ENCODE results near the gene SECTM1.
A peak's percentile ranks its signal among the peaks of the same experiment; 100 is the strongest.

Gene SECTM1

DNA sequence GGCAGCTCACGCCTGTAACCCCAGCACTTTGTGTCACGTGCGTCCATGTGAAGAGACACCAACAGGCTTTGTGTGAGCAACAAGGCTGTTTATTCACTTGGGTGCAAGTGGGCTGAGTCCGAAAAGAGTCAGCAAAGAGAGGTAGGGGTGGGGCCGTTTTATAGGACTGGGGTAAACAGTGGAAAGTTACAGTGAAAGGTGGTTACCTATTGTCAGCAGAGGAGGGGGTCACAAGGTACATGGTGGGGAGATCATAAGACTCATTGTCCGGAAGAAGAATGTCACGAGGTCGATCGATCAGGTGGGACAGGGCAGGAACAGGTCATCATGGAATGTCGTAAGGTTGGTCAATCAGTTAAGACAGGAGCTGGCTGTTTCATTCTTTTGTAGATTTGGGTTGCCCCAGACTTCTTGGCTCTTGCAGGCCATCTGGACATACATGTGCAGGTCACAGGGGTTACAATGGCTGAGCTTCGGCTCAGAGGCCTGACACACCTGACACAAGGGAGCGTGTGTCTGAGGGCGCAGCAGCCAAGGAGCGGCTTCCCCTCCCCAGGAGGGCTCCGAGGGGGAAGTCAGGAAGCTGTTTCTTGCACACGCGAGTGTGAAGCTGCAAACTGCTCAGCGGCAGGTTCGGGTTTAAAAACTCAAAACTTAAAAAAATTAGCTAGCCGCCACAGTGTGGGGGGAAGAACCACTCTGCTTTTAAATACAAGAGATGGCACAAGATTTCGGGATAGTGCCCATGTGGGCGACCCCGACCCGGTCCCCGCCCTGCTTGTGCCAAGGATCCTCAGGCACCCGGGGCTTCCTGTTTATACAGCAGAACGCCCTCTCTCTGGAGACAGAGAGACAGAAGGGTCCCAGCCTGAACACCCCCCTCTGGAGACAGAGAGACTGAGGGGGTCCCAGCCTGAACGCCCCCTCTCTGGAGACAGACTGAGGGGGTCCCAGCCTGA is 13.1 kb upstream of the SECTM1 start:
- DNase-seq: no peak

DNA sequence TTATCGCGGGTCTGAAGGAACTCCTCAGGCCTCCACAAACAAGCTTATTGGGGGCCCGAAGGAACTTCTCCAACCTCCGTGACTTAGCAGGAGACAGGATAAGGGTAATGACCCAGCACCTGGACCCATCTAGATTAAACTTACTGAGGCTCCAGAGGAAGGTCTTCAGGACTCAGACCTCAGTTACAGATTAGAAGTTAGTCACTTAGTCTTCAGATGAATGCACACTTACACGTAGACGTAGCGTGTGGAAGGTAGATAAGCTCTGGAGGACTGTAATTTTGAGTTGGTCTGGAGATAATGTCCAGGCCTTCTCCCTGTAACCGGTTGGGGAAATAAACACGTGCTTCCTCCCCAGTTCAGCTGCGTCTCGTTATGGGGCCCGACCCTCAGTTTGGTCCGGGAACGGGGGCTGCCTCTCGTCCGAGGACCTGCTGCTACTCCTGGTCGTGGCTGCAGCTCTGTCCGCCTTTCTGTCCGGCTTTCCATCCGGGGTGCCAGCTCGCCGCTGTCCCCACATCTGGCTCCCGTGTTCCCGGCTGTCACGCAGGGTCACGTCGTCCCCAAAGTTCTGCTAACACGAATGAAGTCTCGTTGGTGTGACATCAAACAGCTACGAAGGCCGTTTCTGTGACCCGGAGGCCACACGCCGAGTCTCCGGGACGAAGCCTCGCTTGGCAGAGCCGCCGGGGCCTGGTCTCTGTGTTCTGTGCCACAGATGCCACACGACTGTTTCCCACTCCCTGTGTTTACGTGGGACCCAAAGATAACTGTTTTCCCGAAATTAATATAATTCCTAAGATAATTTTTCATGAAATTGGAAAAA is 11.8 kb upstream of the SECTM1 start:
- DNase-seq: no peak

DNA sequence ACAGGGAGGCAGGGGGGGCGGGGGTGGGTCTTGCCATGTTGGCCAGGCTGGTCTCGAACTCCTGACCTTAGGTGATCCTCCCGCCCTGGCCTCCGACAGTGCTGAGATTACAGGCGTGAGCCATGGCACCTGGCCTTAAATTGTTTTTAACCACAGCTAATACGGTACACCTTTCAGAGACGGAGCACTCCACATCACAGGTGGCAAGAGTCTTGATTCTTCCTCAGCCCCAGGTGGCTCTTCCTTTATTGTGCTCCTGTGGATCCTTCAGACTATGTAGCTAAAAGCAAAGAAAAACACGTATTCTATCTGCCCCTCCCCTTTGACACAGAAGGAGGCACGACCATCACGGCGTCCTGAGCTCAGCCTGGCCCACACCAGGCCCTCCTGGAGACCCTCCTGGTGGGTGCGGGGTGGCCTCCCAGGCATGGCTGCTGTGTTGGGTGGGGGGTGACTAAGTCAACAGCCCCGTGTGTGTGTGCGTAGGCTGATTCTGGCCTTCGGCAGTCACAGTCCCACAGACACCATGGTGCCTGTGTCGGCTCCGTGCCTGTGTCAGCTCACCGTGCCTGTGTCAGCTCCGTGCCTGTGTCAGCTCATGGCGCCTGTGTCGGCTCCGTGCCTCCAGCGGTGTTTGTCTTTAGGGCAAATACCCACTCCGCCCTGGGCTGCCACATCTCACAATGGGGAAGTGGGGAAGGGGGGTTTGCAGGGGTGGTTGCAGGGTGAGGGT is 10.8 kb upstream of the SECTM1 start:
- no peak for DNase-seq

DNA sequence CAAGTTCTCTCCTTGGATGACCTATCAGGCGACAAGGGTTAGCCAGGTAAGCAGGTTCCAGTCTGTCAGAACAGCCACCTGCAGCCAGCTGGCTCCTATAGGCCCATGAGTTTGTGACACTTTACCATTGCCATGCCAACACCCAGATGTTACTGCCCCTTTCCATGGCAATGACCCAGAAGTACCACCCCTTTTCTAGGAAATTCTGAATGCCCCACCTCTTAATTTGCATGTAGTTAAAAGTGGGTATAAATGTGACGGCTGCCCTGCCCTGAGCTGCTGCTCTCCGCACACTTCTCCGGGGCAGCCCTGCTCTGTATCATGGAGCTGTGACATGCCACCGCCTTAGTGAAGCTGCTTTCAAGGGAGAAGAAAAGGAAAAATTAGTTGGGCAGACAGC is 10.0 kb upstream of the SECTM1 start:
- no peak for DNase-seq

DNA sequence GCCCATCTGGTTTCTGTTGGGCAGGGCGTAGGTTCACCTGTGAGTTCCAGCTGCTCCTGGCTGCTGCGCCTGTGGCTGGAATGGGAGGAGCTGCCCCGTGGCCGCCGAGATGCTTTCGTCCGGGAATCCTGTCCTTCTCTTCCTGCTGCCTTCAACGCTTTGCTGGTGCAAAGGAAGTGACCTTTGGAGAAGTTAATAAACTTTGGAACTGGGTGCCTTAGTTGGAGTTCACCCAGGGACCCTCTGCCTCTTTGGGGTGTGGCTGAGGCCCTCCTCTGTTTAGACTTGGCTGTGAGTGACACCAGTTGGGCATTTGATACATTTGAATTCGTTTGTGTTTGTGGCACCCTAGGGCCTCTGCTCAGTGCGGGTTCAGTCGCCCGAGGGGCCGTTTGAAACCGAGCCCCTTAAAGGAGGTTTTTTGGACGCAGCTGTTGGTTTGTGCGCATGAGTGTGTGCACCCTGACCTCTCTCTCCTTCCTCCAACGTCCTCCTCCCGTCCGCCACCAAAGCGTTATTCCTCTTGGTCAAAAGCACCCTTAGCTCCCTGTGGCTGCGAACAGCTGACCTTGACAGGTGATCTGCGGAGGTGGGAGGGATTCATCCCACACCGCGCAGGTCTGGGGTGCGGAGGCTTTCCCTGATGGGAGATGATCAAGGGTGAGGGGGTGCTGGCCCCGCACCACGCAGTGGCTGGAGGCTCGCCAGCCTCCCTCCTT is 9.0 kb upstream of the SECTM1 start:
- DNase-seq: no peak

DNA sequence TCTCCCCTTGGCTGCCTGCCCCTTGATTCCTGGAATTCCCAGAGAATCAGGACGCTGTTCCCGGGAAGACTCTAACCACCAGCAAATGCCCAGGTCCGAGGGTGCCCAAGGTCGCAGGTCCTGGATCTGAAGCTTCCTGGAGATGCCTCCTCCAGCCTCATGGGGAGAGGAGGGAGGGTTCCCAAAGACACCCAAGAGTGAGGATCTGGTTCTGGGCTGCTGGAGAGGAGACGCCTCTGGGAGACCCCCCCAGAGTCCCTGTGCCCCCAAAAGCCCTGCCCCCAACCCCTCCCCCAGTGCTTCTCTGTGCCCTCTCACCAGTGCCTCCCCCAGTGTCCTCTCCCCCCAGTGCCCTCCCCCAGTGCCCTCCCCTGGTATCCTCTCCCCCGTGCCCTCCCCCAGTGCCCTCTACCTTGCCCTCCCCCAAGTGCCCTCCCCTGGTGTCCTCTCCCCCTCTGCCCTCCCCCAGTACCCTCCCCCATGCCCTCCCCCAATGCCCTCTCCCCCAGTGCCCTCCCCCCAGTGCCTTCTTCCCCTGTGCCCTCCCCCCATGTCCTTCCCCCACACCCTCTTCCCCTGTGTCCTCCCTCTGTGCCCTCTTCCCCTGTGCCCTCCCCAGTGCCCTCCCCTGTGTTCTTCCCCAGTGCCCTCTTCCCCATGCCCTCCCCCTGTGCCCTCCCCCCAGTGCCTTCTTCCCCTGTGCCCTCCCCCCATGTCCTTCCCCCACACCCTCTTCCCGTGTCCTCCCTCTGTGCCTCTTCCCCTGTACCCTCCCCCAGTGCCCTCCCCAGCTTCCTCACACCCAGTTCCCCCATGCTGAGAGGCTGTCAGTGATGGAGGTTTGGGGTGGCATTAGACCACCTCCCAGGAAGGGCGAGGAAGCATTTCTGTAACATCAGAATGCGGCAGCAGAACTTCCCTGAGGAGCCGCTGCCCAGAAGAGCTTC is 6.3 kb upstream of the SECTM1 start:
- DNase-seq: no peak

DNA sequence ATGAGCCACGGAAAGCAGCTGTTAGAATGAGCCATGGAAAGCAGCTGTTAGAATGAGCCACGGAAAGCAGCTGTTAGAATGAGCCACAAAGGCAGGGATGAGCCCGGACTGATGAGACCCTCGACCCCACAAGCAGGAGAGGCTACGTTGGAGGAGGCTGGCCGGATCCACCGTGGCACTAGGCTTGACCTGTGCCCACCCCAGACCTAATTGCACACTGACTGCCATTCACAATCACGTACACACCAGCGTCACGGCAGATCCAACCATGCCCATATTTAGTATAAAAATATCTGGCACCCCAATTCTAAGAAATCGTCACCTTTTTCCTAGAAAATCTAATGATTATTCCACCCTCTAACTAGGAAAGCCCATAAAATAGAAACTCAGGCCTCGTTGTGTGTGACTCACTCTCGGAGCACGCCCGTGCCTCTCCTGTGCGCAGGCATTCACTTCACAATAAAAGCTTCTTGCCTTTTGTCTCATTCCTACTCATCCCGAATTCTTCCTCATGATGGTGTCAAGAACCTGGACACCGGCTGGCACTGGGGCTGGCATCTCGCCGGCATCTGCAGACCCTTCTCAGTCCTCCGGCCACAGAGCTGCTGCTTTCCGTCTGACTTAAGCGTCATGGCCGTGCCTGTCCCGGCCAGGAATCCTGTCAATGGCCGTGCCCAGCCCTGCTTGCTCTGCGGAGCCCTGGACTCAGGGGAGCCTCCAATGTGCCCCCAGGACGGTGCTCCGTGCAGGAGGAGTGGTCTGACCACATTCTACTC is 5.5 kb upstream of the SECTM1 start:
- peak; percentile 62 for DNase-seq

DNA sequence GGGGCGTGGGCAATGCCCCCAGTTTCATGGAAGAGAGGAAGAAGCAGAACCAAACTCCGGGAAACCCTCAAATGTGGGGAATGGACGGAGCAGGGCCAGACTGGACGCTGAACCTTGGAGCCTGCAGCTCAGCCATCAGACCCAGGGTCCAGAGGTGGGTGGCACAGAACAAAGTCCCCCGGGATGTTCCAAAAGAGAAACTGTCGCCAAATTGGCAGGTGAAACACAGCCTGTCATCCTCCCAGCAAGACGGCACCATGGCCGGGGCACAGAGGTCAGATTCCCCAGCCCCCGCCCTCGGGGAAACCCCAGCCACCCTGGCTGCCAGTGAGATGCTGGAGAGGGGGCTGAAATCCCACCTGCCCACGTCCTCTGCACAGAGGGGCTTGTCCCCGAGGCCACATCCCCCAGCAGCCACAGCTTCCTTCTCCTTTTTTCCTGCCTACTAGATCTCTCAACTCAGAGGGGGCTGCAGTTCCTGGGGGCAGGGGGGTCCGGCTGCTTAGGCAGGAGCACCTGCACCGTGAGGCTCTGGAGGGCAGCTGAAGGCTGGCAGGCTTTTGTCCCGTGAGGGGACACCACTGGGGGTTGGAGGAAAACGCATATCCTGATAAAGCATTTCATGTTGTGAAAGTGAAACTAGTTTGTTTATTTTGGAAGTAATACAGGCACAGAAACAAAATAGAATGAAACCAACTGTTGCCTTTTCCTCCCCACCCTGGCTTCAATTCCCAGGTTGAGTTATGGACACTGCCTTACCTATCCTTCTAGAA is 1.2 kb upstream of the SECTM1 start:
- no peak for DNase-seq

DNA sequence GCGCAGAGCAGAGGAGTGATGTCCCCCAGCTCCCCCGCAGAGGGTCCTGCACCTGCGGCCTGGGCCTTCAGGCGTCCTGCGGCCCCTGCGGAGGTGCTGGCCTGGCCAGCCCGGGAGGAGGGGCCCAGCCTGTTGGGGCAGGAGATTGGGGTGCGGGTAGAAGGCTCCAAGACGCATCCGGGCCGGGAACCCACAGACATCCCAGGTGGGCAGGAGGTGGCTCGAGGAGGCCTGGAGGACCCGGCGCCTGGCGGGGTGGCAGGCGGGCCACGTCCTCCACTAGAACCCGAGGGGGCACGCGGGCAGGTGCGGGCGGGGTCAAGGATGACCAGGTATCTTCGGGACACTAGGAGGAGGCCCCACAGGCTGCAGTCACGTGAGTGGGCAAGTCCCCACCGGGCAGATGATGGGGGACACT is 647 bp upstream of the SECTM1 start:
- no peak for DNase-seq

DNA sequence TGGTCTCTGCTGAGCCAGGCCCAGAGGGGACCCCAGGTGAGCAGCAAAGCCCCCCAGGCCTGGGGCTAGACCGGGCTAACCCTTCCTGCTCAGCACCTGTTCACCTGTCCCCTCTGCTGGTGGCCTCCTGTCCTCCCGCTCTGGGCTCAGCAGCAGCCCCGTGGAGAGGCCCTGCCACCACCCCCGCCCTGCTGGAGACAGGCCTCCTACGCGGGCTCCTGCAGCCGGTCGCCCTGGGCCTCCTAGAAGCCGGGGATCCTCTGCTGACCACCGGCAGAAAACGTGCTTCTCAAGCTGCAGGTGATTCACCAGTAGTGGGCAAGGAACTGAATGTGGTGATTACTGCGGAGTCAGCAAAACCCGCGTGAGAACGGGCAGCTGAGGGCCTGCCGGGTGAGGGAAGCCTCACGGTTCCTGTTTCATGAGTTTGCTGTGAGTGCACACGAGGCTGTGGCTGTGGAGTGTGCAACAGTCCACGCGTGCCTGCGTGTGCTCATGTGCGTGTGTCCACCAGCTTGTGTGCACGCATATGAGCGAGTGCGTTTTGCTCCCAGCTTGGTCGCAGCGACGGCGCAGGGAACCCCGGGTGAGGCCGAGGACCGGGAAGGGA is 792 bp downstream of the SECTM1 start:
- peak; percentile 48 for DNase-seq

DNA sequence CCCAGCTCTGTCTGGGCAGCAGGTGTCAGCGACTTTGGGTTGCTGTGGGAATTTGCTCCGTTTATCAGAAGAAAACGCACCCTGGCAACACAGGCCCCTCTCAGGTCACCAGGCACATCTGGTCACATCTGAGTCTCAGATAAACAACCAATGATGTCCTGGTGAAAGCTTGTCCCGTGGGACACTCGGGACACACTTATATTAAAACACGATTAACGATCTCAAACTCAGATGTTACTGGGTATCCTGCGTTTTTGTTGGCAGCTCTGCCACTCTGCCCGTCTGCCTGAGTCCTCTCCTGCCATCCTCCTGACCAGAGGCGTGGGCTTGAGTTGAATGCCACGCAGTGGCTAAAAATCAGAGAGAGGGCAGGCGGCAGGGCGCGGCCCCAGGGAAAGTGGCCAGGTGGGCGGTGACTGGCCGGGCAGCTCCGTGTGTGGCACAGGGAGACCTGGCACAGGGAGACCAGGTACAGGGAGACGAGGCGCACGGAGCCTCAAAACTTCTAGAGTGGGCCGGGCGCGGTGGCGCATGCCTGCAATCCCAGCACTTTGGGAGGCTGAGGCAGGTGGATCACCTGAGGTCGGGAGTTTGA is 2.1 kb downstream of the SECTM1 start:
- DNase-seq: no peak

DNA sequence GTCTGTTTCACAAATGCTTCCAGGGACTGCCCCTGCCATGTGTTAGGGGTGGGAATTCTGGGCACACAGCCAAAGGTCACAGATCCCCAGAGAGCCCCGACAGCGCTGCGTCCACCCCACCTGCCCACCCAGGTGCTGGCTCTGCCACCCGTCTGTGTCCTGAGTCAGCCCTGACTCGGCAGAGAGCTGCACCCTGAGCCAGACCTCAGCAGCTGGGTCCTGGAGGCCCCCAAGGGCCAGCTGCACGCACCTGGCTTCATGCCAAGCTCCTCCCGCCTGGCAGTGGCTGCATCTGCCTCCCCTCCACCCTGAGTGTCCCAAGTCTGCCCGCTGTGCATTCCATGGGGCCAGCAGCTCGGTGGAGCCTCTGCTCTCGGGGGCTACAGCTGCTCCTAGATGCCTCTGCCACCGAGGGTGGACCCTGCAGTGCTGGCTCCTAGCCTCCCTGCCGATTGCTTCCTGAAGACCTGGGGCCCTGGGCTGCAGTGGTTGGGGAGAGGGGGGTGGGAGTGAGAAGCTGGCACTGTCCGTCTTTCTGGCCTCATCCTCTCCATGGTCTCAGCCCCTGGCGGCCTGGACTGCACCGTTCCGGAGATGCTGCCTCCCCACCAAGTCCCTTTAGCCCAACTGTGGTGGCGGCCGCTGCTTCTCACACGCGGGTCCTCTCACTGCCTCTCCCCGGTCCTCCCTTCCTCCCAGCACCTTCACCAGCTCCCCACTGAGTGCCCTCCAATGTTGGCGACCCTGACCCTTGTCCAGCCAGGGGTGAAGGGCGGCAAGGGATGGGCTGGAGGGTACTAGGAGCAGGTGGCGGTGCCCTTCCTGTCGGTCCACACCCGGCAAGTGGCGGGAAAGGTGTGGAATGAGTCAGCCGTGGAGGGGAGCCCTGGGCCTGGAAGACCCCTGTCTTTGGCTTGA is 3.0 kb downstream of the SECTM1 start:
- DNase-seq: no peak

DNA sequence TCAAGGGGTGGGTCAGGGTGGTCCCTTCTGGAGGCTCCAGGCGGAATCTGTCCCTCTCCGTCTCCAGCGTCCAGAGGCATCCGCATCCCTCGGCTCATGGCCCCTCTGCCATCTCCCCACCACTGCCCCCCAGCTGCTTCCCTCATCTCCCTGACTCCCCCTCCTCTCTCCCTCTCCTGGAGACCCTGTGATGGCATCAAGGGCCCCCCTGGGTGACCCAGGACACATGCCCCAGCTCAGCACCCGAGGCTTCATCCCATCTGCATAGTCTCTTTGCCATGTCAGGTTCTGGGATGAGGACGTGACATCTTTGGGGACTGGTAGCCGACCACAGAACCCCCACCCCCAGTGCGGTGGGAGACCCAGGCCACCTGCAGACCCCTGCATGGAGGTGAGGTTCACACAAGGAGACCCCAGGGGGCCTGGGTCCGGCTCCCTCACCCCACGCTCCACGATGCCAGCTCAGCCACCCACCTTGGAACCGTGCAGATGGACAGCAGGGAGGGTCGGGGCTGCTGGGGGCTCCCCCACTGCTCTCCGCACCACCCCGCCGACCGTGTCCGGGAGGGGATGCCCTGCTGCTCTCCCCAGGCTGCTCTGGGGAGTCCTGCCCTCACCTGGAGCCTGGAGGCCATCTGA is 3.8 kb downstream of the SECTM1 start:
- DNase-seq: no peak

DNA sequence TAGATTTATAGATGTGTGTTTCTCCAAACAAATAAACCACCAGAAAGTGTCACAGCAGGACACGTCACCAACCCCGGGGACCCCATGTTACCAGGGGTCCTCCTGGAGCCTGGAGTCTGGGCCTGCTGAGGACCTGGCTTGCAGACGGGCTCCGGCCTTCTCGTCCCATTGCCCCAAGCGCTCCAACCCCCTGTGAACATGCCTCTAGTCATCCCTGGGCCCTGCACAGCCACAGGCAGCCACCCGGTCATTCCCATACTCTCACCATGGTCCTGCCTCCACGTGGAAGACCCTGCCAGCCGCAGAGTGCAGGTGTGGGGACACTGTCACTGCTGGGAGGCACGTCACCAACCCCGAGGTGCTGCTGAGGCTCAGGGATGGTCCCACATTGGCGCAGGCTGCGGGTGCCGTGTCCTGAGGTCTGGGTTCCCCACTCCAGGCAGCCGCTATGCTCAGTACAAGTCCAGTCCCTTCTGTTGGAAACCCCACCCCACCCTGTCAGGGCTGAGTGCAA is 4.5 kb downstream of the SECTM1 start:
- no peak for DNase-seq

DNA sequence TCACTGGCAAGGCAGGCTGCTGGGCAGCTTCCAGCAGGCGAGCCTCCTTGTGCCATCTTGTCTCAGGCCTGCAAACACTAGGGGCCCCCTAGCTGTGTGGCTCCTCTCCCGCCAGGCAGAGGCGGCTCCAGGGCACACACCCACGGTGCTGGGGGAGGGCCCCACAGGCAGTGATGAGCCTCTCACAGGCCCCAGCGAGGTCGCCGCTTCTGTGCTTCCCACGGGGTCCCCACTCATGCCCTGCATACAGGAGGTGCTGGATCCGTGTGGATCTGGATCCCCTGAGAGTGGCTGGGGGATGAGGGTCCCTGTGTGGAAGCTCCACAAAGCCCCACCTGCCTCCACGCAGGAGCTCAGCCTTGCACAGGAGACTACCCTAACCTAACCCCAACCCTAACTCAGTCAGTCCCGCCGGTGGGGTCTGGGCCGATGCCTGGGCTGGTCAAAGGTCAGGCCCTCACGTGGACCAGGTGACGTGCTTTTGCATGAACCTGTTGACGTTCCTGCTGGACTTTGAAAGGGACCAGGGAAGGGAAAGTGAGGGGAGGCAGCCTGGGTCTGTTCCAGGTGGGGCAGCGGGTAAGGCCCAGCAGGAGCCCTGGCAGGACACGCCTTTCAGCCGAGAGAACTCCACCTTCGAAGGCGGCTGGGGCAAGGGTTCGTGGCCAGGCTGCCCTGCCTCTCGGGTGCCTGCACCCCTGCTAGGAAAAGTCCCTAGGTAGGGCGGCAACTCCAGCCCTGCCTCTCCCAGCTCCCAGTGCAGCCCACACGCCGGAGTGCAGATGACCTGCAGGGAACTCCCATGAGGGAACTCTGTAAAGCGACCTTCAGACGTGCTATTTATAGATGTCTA is 5.2 kb downstream of the SECTM1 start:
- DNase-seq: no peak

DNA sequence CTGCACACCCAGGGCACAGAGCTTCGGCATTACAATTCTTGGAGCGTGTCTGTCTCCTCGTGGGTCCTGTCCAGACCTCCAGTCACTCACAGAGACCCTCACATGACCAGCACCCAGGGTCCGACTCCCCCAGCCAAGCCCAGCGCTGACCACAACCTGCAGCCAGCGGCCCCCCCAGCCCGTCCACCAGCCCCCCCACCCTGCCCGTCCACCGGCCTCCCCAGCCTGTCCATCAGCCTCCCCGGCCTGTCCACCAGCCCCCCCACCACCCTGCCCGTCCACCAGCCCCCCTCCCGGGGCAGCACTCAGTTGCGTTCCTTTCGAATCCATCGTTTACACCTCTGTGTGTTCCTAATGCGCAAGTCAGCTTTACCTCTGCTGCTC is 5.8 kb downstream of the SECTM1 start:
- no peak for DNase-seq
